HepG2 (cell line): ENCODE results near the gene ANTXR1. TPM values are rescaled to one million over a fixed set of nuclear protein-coding genes. Genes with fewer than 3 reads are reported as not detected.

Source experiments
- AKAP8 ChIP-seq: sonication (generic); formaldehyde crosslinking; IDR thresholded peaks from 2 replicates; pipeline ENCODE4 v1.5.1; 2020; ENCODE audit warnings: mild to moderate bottlenecking, missing genetic modification reagents
- CBX2 ChIP-seq, 2 experiments: fragments of 200-600 bp in 1 of 2; sonication (generic); formaldehyde crosslinking in 1 of 2; IDR thresholded peaks; 2 replicates each; pipeline versions ENCODE4 v1.7.0 to v1.8.1; 2018 to 2022; ENCODE audit warnings: low read depth in 2 of 2, low read length in 1 of 2, mild to moderate bottlenecking in 1 of 2, missing genetic modification reagents in 1 of 2
- CERS6 ChIP-seq: sonication (generic); formaldehyde crosslinking; IDR thresholded peaks from 2 replicates; pipeline ENCODE4 v1.5.0; 2020; ENCODE audit warnings: missing genetic modification reagents
- EZH2 ChIP-seq: conservative IDR thresholded peaks from 2 replicates; pipeline ENCODE4 v1.6.1; 2012; ENCODE audit warnings: mild to moderate bottlenecking, low read depth, low read length, moderate library complexity
- GTF2F1 ChIP-seq: fragments of 150-350 bp; IDR thresholded peaks from 2 replicates; pipeline ENCODE4 v1.6.1; 2014; ENCODE audit warnings: low read length
- NFRKB ChIP-seq: fragments of 450-650 bp; IDR thresholded peaks from 2 replicates; pipeline ENCODE4 v1.6.1; 2017
- NFYC ChIP-seq: IDR thresholded peaks from 2 replicates; pipeline ENCODE4 v1.6.1; 2016; ENCODE audit warnings: missing genetic modification reagents, missing compliant biosample characterization
- NRL ChIP-seq: sonication (generic); formaldehyde crosslinking; IDR thresholded peaks from 2 replicates; pipeline ENCODE4 v1.5.0; 2020; ENCODE audit warnings: missing genetic modification reagents, mild to moderate bottlenecking, moderate library complexity, borderline replicate concordance
- SAP130 ChIP-seq: IDR thresholded peaks from 2 replicates; pipeline ENCODE4 v1.6.1; 2016; ENCODE audit warnings: low read depth
- SRSF9 ChIP-seq: fragments of 200-400 bp; formaldehyde crosslinking; IDR thresholded peaks from 2 replicates; pipeline ENCODE4 v1.6.1; 2018; ENCODE audit warnings: borderline replicate concordance, mild to moderate bottlenecking, low read depth, low read length; ENCODE audit not compliant: insufficient read depth, poor library complexity, severe bottlenecking
- TARDBP ChIP-seq: sonication (generic); formaldehyde crosslinking; IDR thresholded peaks from 2 replicates; pipeline ENCODE4 v1.8.0; 2022; ENCODE audit warnings: mild to moderate bottlenecking, missing genetic modification reagents
- ZFP36L1 ChIP-seq: sonication (generic); formaldehyde crosslinking; IDR thresholded peaks from 2 replicates; pipeline ENCODE4 v1.8.0; 2022; ENCODE audit warnings: mild to moderate bottlenecking, missing genetic modification reagents, moderate library complexity
- ZFP90 ChIP-seq: sonication (generic); formaldehyde crosslinking; IDR thresholded peaks from 2 replicates; pipeline ENCODE4 v1.8.0; 2022; ENCODE audit warnings: missing genetic modification reagents, mild to moderate bottlenecking, inconsistent platforms, borderline replicate concordance
- ZSCAN30 ChIP-seq: sonication (generic); formaldehyde crosslinking; IDR thresholded peaks from 2 replicates; pipeline ENCODE4 v1.5.0; 2020; ENCODE audit warnings: mild to moderate bottlenecking, missing genetic modification reagents
- polyA plus RNA-seq, 8 experiments: library from polyadenylated mRNA; depleted of rRNA in 3 of 8; stranded (reverse) in 7 of 8; unstranded in 1 of 8; fragments of >200 nt; fragmentation: Illumina TruSeq in 4 of 8; extraction: Trizol in 4 of 8; gene quantifications; 2 replicates each; pipeline versions ENCODE4 v1.2.1 to v1.2.3, GENCODE V29; 2011 to 2016; ENCODE audit warnings: low read depth in 4 of 8, missing spikeins in 1 of 8, mixed read lengths in 1 of 8; ENCODE audit not compliant: insufficient read depth in 1 of 8
- total RNA-seq, 5 experiments: library from RNA; depleted of rRNA; stranded (reverse); fragments of >200 nt; fragmentation: Illumina TruSeq; extraction: Trizol; gene quantifications; 2 replicates each; pipeline ENCODE4 v1.2.3, GENCODE V29; 2016; ENCODE audit warnings: low read depth in 1 of 5
- TF ChIP-seq, protein P1 (sequence below): sonication (generic); formaldehyde crosslinking; IDR thresholded peaks from 2 replicates; pipeline ENCODE4 v1.5.0; 2020; ENCODE audit warnings: mild to moderate bottlenecking, missing genetic modification reagents, borderline replicate concordance
- TF ChIP-seq, protein P2 (sequence below): sonication (generic); formaldehyde crosslinking; IDR thresholded peaks from 2 replicates; pipeline ENCODE4 v1.5.0; 2020; ENCODE audit warnings: mild to moderate bottlenecking, missing genetic modification reagents
- TF ChIP-seq, protein P3 (sequence below): sonication (generic); formaldehyde crosslinking; IDR thresholded peaks from 2 replicates; pipeline ENCODE4 v1.8.1; 2023; ENCODE audit warnings: missing genetic modification reagents, inconsistent platforms, borderline replicate concordance

The ANTXR1 gene
- total and polyA plus RNA-seq, 2 of the 13 experiments (the other 11 are each of a cell fraction or from before 2014, with no cell fraction given): 4.5 to 12.7 TPM

DNA sequence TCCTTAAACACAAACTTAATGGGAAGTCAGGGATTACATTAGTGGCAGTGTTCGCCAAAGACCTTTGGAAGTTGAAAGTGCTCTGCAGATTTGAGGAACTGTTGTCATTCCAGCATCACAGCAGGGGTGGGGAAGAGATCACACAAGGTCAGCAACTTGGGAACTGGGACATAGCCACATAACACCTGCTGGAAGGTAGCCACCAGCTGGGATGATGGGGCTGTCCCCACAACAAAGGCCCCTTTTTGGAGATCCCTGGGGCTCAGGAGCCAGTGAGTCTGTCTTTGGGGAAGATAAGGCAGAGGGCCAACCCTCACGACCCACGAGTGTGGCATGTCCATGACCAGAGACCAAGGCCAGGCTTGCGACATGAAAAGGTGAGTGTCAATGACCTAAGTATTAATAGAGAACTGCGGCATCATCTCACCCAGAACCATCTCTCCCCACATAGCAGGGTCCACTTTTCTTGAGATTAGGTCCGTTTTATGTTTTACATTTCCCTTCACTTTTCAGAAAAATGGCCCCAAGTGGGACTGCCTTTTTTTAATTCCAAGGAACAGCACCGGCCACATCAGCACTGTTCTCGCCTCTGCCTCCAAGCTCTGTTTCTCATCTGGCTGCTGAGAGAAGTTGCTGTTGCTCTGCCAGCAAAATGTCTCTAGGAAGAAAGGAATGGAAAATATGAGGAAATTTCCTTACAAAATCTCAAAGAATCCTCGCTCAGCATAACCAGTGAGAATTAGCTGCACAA lies 267.1 kb downstream of the ANTXR1 start (continued):
- TF ChIP-seq, protein P1, sequence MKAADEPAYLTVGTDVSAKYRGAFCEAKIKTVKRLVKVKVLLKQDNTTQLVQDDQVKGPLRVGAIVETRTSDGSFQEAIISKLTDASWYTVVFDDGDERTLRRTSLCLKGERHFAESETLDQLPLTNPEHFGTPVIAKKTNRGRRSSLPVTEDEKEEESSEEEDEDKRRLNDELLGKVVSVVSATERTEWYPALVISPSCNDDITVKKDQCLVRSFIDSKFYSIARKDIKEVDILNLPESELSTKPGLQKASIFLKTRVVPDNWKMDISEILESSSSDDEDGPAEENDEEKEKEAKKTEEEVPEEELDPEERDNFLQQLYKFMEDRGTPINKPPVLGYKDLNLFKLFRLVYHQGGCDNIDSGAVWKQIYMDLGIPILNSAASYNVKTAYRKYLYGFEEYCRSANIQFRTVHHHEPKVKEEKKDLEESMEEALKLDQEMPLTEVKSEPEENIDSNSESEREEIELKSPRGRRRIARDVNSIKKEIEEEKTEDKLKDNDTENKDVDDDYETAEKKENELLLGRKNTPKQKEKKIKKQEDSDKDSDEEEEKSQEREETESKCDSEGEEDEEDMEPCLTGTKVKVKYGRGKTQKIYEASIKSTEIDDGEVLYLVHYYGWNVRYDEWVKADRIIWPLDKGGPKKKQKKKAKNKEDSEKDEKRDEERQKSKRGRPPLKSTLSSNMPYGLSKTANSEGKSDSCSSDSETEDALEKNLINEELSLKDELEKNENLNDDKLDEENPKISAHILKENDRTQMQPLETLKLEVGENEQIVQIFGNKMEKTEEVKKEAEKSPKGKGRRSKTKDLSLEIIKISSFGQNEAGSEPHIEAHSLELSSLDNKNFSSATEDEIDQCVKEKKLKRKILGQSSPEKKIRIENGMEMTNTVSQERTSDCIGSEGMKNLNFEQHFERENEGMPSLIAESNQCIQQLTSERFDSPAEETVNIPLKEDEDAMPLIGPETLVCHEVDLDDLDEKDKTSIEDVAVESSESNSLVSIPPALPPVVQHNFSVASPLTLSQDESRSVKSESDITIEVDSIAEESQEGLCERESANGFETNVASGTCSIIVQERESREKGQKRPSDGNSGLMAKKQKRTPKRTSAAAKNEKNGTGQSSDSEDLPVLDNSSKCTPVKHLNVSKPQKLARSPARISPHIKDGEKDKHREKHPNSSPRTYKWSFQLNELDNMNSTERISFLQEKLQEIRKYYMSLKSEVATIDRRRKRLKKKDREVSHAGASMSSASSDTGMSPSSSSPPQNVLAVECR: peak; percentile 37; the same call in 1 of the 2 replicates
- TF ChIP-seq SRSF9: no peak
- peak; percentile 50 for TF ChIP-seq SAP130 (CRISPR knock-in tag)
- no peak for TF ChIP-seq NRL (CRISPR knock-in tag)
- no peak for TF ChIP-seq NFYC (CRISPR knock-in tag)
- TF ChIP-seq ZSCAN30 (CRISPR knock-in tag): no peak
- TF ChIP-seq, protein P2, sequence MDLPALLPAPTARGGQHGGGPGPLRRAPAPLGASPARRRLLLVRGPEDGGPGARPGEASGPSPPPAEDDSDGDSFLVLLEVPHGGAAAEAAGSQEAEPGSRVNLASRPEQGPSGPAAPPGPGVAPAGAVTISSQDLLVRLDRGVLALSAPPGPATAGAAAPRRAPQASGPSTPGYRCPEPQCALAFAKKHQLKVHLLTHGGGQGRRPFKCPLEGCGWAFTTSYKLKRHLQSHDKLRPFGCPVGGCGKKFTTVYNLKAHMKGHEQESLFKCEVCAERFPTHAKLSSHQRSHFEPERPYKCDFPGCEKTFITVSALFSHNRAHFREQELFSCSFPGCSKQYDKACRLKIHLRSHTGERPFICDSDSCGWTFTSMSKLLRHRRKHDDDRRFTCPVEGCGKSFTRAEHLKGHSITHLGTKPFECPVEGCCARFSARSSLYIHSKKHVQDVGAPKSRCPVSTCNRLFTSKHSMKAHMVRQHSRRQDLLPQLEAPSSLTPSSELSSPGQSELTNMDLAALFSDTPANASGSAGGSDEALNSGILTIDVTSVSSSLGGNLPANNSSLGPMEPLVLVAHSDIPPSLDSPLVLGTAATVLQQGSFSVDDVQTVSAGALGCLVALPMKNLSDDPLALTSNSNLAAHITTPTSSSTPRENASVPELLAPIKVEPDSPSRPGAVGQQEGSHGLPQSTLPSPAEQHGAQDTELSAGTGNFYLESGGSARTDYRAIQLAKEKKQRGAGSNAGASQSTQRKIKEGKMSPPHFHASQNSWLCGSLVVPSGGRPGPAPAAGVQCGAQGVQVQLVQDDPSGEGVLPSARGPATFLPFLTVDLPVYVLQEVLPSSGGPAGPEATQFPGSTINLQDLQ: no peak; the same call in 1 of the 2 replicates
- no peak for TF ChIP-seq CBX2 (IDR thresholded peaks at IDR 0.05; ENCODE audit: low read depth, low read length)
- TF ChIP-seq CBX2 (CRISPR knock-in tag; IDR thresholded peaks at IDR 0.05; ENCODE audit: low read depth): no peak
- TF ChIP-seq AKAP8 (CRISPR knock-in tag): no peak
- TF ChIP-seq GTF2F1: no peak
- TF ChIP-seq EZH2: no peak
- TF ChIP-seq CERS6: no peak
- TF ChIP-seq, protein P3, sequence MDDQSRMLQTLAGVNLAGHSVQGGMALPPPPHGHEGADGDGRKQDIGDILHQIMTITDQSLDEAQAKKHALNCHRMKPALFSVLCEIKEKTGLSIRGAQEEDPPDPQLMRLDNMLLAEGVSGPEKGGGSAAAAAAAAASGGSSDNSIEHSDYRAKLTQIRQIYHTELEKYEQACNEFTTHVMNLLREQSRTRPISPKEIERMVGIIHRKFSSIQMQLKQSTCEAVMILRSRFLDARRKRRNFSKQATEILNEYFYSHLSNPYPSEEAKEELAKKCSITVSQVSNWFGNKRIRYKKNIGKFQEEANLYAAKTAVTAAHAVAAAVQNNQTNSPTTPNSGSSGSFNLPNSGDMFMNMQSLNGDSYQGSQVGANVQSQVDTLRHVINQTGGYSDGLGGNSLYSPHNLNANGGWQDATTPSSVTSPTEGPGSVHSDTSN (CRISPR knock-in tag): no peak
- TF ChIP-seq NFRKB: no peak
- peak; percentile 8; the same call in 1 of the 2 replicates for TF ChIP-seq ZFP90 (CRISPR knock-in tag)
- no peak for TF ChIP-seq TARDBP (CRISPR knock-in tag)
- TF ChIP-seq ZFP36L1 (CRISPR knock-in tag): no peak
